Measurements from ENCODE around the gene CASP7.

The CASP7 gene

GRCh38 chr10:113643183-113643582 is 36.5 kb upstream of the CASP7 start:
- intact Hi-C loops (cut with DNase I; ENCODE audit: low total_unique reads): no loop called here
- H3K27ac ChIP-seq: no peak overlapping the region
- no peaks in the 10 kb centered on the region for H3K27me3 ChIP-seq
- peaks cover 0 to 49% (median 5%) of the 10 kb centered on the region in 4 donors for H3K4me1 ChIP-seq
- H3K36me3 ChIP-seq: no peaks in the 10 kb centered on the region
- no peaks in the 10 kb centered on the region for H3K9me3 ChIP-seq
- DNase-seq: no peak
- H3K4me3 ChIP-seq: no peak overlapping the region
- no peak for TF ChIP-seq CTCF (IDR thresholded peaks at IDR 0.05)

DNA sequence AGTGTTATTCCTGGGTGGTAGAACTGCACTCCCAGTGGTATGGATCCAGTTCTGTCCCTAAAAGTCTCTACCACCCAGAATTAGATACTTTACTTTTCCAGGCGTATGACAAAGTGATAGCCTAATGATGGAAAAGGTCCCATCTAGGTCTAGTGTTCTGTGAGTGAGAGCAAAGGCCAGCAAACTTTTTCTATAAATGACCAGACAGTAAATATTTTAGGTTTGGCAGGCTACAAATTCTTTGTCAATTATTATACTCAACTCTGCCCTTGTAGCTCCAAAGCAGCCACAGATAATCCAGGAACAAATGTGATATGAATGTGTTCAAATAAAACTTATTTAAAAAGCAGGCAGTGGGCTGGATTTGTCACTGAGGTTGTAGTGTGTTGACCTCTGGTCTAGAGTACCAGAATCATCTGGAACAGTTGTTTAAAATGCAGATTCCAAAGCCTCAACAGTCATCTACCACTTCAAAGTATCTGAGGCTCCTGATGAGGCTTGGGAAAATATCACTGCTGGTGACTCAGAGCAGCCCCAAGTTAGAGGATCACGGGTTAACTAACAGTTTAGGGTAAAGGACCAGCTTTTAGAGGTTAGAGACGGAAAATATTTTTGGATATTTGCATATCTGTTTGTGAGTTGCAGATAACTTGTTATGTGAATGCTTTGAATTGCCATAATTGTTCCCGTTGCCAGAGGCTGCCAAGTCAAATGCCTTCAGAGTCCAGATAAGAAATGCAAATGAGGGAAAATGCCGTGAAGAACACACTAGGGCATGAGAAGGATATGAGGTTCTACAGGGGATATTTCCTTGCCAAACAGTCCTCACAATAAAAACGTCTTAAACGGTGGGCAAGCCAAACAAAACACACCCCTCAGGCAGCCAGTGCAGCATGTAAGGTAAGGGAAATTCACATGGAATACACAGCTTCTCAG is 35.3 kb upstream of the CASP7 start:
- intact Hi-C loops (cut with DNase I; ENCODE audit: low total_unique reads): no loop called here
- peak overlapping the region in 1 of 2 donors; percentile 60 for H3K27ac ChIP-seq
- no peaks in the 10 kb centered on the region for H3K36me3 ChIP-seq
- H3K4me3 ChIP-seq: no peak overlapping the region
- no peak for DNase-seq
- peaks cover 0 to 54% (median 5%) of the 10 kb centered on the region in 4 donors for H3K4me1 ChIP-seq
- no peaks in the 10 kb centered on the region for H3K27me3 ChIP-seq
- no peak for TF ChIP-seq CTCF (IDR thresholded peaks at IDR 0.05)
- H3K9me3 ChIP-seq: no peaks in the 10 kb centered on the region

DNA sequence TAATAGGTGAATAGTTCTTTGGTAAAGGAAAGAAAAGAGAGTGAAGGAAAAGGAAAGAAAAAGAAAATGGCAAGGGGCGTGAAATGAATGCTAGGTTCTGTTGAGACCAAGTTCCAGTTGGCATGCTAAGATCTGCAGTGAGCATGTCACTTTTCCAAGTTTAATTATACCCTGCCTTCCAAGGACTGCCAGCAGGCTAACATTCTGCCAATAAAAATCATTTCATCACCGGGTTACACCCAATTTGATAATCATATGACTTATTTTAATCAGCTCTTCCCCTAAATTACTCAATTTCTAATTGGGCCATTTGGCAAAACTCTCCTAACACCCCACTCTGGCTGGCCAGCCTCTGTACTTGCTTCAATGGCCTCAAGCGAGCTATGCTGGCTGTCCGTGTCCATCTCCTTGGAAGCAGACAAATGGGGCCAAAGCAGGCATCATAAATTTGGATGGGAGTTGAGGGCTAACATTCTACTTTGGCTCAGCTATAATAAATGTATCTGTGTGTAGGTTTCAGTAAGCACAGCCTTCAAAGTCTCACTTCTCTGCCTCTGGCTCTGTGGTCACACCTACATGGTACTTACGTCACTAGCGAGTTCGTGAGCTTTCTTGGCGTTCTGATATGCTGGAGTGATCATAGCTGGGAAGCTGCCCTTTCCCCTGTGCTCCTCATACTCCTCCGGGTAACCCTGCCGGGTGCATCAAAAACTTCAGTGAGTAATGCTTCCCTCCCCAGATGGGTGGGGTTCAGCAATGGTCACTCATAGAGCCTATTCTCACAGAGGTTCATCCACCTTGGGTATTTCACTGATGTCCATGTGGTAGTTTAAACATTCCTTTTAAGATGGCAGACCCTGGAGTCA is 33.1 kb upstream of the CASP7 start:
- Histone ChIP-seq H3K36me3 (no peaks in the 10 kb centered on the region), H3K9me3 (no peaks in the 10 kb centered on the region), H3K27me3 (no peaks in the 10 kb centered on the region), H3K4me3 (no peak overlapping the region), H3K4me1 (peaks cover 0 to 54% (median 5%) of the 10 kb centered on the region in 4 donors), H3K27ac (peak overlapping the region in 1 of 2 donors; percentile 60)
- intact Hi-C loops (cut with DNase I; ENCODE audit: low total_unique reads): no loop called here
- peak in 1 of 2 donors; percentile 45 for DNase-seq
- TF ChIP-seq CTCF (IDR thresholded peaks at IDR 0.05): no peak

GRCh38 chr10:113647812-113648211 is 31.9 kb upstream of the CASP7 start:
- Histone ChIP-seq H3K9me3 (no peaks in the 10 kb centered on the region), H3K27ac (peak overlapping the region; percentile 44 to 60), H3K36me3 (no peaks in the 10 kb centered on the region), H3K4me3 (no peak overlapping the region), H3K27me3 (no peaks in the 10 kb centered on the region), H3K4me1 (peaks cover 0 to 54% (median 5%) of the 10 kb centered on the region in 4 donors)
- no peak for TF ChIP-seq CTCF (IDR thresholded peaks at IDR 0.05)
- intact Hi-C loops (cut with DNase I; ENCODE audit: low total_unique reads): no loop called here
- no peak for DNase-seq

DNA sequence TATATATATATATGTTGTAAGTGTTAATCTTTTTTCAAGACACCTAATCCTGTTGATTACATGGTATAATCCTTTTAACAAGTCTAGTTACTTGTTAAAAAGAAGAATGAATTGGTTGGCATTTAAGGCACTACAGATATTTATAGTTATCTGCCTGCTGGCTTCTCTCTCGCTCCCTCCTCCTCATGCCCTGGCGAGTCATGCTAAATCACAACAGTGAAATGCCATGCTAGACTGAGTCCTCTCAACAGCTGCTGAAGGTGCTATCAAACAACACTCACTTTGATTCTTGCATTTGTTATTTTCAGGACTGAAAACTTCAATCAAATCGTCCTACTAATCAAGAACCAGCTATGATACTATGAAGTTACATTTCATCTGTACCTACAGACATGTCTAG is 31.2 kb upstream of the CASP7 start:
- Histone ChIP-seq H3K27ac (peak overlapping the region in 1 of 2 donors; percentile 60), H3K4me3 (no peak overlapping the region)
- DNase-seq: no peak

More for the DNA sequence above, 31.2 kb upstream of the CASP7 start:
- no peak for TF ChIP-seq CTCF (IDR thresholded peaks at IDR 0.05)
- intact Hi-C loops (cut with DNase I; ENCODE audit: low total_unique reads): no loop called here
- Histone ChIP-seq H3K36me3 (no peaks in the 10 kb centered on the region), H3K27me3 (no peaks in the 10 kb centered on the region), H3K9me3 (no peaks in the 10 kb centered on the region), H3K4me1 (peaks cover 0 to 52% (median 5%) of the 10 kb centered on the region in 4 donors)
